Right cardiac atrium (tissue), 5 donors: Measurements from ENCODE around the gene SNRNP25. TPM values are rescaled to one million over a fixed set of nuclear protein-coding genes. Genes with fewer than 3 reads are reported as not detected.
"Not testable (repeated sequence)": the region's sequence is repeated elsewhere in the genome, so short reads cannot be mapped to it uniquely, and the experiment has no call there.

ENCODE experiments used
- ATAC-seq, 2 donors: fragments of 200-7000 bp; cut with Tn5 transposase; one replicate each; pipeline versions ENCODE4 v1.8.0 to v1.9.1; 2020; ENCODE audit warnings: moderate library complexity in 2 of 2, mild to moderate bottlenecking in 1 of 2
- DNase-seq, 3 donors: peaks; one replicate each; pipeline ENCODE4 v3.0.0-alpha.2; 2020
- H3K27ac ChIP-seq: one replicate; pipeline ENCODE4 v1.5.1; 2013; ENCODE audit warnings: mild to moderate bottlenecking, low read length, control low read depth, moderate library complexity
- H3K27me3 ChIP-seq: one replicate; pipeline ENCODE4 v1.6.1; 2013; ENCODE audit not compliant: control insufficient read depth, insufficient read depth
- H3K4me1 ChIP-seq: one replicate; pipeline ENCODE4 v1.6.1; 2013; ENCODE audit warnings: low read length; ENCODE audit not compliant: control insufficient read depth, insufficient read depth
- H3K4me3 ChIP-seq: one replicate; pipeline ENCODE4 v1.5.1; 2013; ENCODE audit warnings: low read length, control low read depth
- H3K9me3 ChIP-seq: one replicate; pipeline ENCODE4 v1.6.1; 2013; ENCODE audit warnings: low read length; ENCODE audit not compliant: control insufficient read depth
- WGBS: extraction: QIAGEN DNeasy Blood & Tissue Kit; methylation state at CpG from one replicate; pipeline ENCODE4 v1.1.7; 2013; 5-methylcytosine and 5-hydroxymethylcytosine counted together
- intact Hi-C, 4 donors: fragments of 100-400 bp; cut with DNase I; formaldehyde crosslinking; loops; one replicate each; pipeline versions ENCODE4 v1.11.0 to v1.14.0; 2022 to 2023
- polyA plus RNA-seq: library from polyadenylated mRNA; stranded (reverse); fragments of 200-250 nt; gene quantifications from one replicate; pipeline ENCODE4 v1.2.3, GENCODE V29; 2013
- total RNA-seq, 4 donors: library from RNA; stranded (reverse); fragmentation: NEBNext Ultra II Directional; extraction: Animal tissue kit (Norgen Biotek cat#: 25700); gene quantifications; one replicate each; pipeline ENCODE4 v1.2.1, GENCODE V29; 2021
- donor health status: healthy with polysubstance abuse.
- donor health status: DM: no; HTN: yes; CAD: no.
- donor health status: DM: no; HTN: no; CAD: no.
- donor health status: DM: no; HTN: yes; CAD: no; lungs with severe emphysema.
- donor health status: DM: yes; HTN: yes; CAD: no.

Gene SNRNP25
- total and polyA plus RNA-seq, 5 donors = 54.8 to 108 (median 64.2) TPM

DNA sequence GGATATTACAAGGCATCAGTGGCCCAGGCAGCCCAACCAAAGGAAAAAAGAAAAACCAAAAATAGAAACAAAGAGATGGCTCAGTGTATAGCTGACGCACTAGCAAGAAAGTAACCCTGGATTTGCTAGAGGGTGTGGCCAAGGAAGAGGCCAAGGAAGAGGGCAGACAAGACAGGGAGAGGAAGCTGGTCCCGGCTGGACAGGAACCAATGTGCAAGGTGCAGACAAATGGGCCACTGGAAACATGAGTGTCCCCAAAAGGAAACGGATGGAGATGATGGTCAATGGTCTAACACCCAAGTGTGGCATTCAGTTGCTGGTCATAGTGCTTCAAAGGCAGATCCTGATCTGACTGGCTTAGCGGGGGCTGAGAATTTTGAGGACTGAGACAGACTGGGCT lies 10.9 kb upstream of the SNRNP25 start:
- Histone ChIP-seq H3K27ac (no peak overlapping the region), H3K4me3 (no peak overlapping the region), H3K27me3 (no peaks in the 10 kb centered on the region), H3K4me1 (no peaks in the 10 kb centered on the region), H3K9me3 (no peaks in the 10 kb centered on the region)
- DNase-seq = no peak
- no peak for ATAC-seq
- 85% methylated on average over 4 of the region's 4 CpGs for whole genome bisulfite sequencing
- intact Hi-C loops = no loop called here

DNA sequence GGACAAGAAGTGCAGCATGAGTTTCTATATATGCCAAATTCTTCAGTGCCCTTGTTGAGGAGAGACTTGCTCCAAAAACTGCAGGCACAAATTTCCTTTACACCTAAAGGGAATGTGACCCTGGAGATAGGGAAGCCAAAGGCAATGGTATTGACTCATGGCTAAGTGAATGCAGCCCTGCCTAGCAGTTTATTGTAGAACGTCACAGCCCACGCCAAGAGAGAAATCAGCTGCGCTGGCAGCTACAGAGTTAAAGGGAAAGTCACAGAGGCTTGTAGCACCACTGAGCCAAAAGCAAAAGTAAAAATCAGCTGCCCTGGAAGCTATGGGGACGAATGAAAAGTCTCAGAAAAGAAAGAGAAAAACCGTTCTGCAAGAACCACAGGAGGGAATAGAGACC lies 10.3 kb upstream of the SNRNP25 start:
- Histone ChIP-seq H3K27me3 (no peaks in the 10 kb centered on the region), H3K9me3 (no peaks in the 10 kb centered on the region), H3K27ac (no peak overlapping the region), H3K4me3 (no peak overlapping the region), H3K4me1 (no peaks in the 10 kb centered on the region)
- intact Hi-C loops = no loop called here
- DNase-seq = no peak
- 77% methylated on average over 5 of the region's 5 CpGs for WGBS
- ATAC-seq = no peak

DNA sequence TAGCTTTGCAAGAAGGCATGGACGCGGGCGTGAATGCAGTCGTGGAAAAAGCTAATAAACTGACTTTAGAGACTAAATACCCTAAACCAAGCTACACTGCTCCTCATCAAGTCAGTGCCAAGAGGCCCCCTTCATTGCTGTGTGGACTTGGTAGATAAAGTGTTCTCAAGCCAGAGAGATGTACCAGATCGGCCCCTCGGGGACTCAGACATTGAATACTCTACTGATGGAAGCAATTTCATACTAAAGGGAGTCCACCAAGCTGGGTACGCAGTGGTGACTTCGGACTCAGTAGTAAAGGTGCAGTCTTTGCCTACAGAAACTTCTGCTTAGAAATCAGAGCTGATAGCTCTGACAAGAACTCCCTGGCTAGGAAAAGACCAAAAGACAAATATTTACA lies 9.0 kb upstream of the SNRNP25 start:
- intact Hi-C loops = no loop called here
- no peaks in the 10 kb centered on the region for H3K27me3 ChIP-seq
- no peak for ATAC-seq

DNA sequence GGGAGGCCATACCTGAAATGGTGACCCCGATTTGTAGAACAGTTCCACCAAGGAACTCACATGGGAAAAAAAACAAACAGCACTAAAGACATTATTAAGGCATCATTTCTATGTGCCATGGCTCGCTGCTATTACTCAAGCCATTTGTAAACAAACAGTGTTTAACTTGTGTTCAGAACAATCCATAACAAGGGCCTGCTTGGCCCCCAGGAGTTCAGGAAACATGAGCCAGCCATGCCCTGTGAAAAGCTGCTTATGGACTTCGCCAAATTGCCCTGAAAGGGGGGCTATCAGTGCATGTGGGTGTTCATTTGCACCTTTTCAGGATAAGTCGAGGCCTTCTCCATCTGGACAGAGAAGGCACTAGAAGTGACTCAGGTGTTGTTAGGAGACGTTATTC lies 8.2 kb upstream of the SNRNP25 start:
- ATAC-seq (no peak), DNase-seq (no peak)
- H3K27ac ChIP-seq = no peak overlapping the region
- no peaks in the 10 kb centered on the region for H3K4me1 ChIP-seq
- intact Hi-C loops = no loop called here
- 94% methylated on average over 5 of the region's 5 CpGs for WGBS
- no peaks in the 10 kb centered on the region for H3K9me3 ChIP-seq
- H3K4me3 ChIP-seq = no peak overlapping the region
- H3K27me3 ChIP-seq = no peaks in the 10 kb centered on the region

More for the DNA sequence above, 9.0 kb upstream of the SNRNP25 start:
- 96% methylated on average over 8 of the region's 8 CpGs for WGBS
- Histone ChIP-seq H3K4me1 (no peaks in the 10 kb centered on the region), H3K4me3 (no peak overlapping the region), H3K9me3 (no peaks in the 10 kb centered on the region), H3K27ac (no peak overlapping the region)
- no peak for DNase-seq

- intact Hi-C loops, H3K4me1 ChIP-seq, ATAC-seq, H3K9me3 ChIP-seq, H3K27ac ChIP-seq, DNase-seq, H3K27me3 ChIP-seq, H3K4me3 ChIP-seq: not testable (repeated sequence)
- WGBS = 97% methylated on average over 7 of the region's 7 CpGs
Measured at GRCh38 chr16:46510-46909, 7.1 kb upstream of the SNRNP25 start.

DNA sequence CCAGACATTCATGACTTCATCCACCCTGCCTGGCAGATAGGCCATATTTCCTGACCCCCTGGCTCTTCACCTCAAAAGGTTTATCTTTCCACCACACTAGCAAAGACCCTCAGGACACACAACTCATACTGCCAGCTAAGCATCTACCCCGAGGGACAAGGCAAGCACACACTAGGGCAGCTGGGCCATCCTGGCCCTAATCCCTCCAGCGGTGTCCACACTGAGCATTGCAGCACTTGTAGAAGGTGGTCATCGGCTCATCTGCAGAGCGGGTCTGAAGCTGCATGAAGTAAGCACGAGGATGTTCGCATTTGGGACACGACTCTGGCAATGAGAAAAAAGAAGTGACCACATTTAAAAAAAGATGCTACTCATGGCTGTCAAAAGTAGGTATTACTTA lies 6.4 kb upstream of the SNRNP25 start:
- Histone ChIP-seq H3K4me1 (no peaks in the 10 kb centered on the region), H3K4me3 (no peak overlapping the region), H3K9me3 (no peaks in the 10 kb centered on the region), H3K27ac (no peak overlapping the region), H3K27me3 (no peaks in the 10 kb centered on the region)
- intact Hi-C loops = no loop called here
- DNase-seq (no peak), ATAC-seq (no peak)
- 94% methylated on average over 7 of the region's 7 CpGs for WGBS

DNA sequence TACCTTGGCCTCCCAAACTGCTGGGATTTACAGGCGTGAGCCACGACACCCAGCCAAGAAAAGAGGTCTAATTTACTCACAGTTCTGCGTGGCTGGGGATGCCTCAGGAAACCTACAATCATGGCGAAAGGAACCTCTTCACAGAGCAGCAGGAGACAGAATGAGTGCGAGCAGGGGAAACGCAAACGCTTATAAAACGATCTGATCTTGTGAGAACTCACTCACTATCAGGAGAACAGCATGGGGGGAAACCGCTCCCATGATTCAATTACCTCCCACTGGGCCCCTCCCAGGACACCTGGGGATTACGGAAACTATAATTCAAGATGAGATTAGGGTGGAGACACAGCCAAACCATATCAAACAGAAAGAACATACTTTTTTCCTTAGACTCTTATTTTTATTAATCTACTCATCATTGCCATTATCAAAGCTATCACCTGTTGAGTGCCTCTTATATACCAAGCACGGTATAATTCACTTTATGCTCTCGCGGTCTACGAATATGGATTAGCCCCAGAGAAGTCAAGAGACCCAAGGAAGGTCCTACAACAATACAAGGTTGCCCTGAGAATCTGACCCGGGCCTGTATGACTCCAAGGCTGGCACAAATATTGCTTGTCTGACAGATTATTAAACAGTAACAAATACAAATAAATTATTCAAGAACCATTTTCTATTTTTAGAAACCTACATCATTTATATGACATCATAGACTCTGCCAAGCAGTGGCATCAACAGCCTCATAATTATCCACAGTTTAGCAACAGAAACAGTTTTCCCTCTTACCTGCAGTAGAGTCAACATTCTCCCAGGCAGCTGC lies 2.6 kb upstream of the SNRNP25 start:
- Histone ChIP-seq H3K4me1 (no peaks in the 10 kb centered on the region), H3K27ac (no peak overlapping the region), H3K4me3 (no peak overlapping the region), H3K27me3 (no peaks in the 10 kb centered on the region), H3K9me3 (no peaks in the 10 kb centered on the region)
- ATAC-seq = no peak
- intact Hi-C loops = no loop called here
- WGBS = 89% methylated on average over 15 of the region's 15 CpGs
- DNase-seq = peak in 1 of 3 donors; percentile 8

DNA sequence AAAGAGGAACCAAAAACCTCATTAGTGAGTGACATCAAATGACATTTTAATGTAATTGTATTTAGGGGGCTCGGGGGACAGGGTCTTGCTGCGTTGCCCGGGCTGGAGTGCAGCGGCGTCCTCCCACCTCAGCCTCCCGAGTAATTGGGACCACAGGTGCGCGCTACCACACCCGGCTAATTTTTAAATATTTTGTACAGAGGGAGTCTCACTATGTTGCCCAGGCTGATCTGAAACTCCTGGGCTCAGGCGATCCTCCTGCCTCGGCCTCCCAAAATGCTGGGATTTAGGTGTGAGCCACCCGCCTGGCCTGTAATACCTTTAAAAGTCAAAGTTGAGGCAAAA lies 581 bp downstream of the SNRNP25 start:
- H3K9me3 ChIP-seq = no peaks in the 10 kb centered on the region
- 56% methylated on average over 12 of the region's 12 CpGs for WGBS
- intact Hi-C loops = no loop called here
- DNase-seq (no peak), ATAC-seq (no peak)
- H3K27ac ChIP-seq = no peak overlapping the region
- peak overlapping the region; percentile 64 for H3K4me3 ChIP-seq
- no peaks in the 10 kb centered on the region for H3K4me1 ChIP-seq
- no peaks in the 10 kb centered on the region for H3K27me3 ChIP-seq

DNA sequence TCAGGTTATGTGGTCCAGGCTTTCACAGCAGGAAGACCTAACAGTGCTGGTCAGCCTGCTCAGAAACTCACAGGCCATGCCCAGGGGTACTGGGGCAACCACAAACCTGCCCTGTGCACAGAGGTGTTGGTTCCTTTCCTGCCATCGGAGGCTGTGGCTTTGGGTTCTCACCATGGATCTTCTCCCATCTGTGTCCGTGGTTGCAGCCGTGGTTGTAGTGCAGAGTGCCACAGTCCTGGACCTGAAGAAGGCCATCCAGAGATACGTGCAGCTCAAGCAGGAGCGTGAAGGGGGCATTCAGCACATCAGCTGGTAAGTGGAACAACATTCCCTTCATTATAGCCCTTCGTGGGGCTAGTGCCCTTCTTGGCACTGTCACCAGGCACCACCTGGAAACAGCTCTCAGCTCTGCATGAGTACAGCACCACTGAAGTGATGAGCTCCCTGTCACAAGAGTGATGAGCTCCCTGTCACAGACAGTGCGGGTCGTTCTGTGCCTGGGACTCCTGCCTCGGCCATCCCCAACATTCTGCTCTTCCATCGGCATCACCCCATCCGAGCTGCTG lies 2.0 kb downstream of the SNRNP25 start:
- Histone ChIP-seq H3K27ac (no peak overlapping the region), H3K9me3 (no peaks in the 10 kb centered on the region), H3K27me3 (no peaks in the 10 kb centered on the region), H3K4me1 (no peaks in the 10 kb centered on the region), H3K4me3 (no peak overlapping the region)
- WGBS = 85% methylated on average over 11 of the region's 11 CpGs
- ATAC-seq (no peak), DNase-seq (no peak)
- intact Hi-C loops = no loop called here

DNA sequence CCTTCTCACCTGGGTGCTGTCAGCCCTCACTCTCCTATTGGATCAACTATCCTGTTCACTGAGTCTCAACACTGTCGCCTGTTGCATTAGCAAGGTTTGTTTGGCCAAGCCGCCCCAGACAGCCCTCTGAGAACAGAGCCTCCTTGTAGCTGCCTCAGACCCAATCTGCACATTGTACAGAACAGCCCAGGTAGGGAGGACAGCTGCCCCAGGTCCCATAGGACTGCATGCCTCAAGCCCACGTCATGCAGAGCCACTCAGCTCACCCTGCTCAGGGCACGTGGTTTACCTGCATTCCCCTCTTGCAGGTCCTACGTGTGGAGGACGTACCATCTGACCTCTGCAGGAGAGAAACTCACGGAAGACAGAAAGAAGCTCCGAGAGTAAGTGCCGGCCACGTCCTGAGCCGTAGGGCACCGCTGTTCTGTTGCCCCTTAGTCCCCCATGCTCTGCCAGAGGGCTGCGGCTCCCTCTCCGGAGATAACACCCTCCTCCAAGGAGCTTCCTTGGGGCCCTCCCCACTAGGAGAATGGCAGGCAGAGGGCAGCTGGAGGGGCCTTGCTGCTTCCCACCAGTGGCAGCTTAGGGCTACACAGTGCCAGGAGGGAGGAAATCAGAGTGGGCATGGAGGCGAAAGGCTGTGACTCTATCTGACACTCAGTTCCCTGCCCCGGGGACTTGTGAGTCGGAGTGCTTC lies 2.8 kb downstream of the SNRNP25 start:
- no peak for ATAC-seq
- 83% methylated on average over 17 of the region's 17 CpGs for WGBS
- Histone ChIP-seq H3K4me1 (no peaks in the 10 kb centered on the region), H3K4me3 (no peak overlapping the region), H3K27ac (no peak overlapping the region), H3K27me3 (no peaks in the 10 kb centered on the region), H3K9me3 (no peaks in the 10 kb centered on the region)
- intact Hi-C loops = no loop called here
- DNase-seq = peak in 1 of 3 donors; percentile 52

- ATAC-seq (no peak), DNase-seq (no peak)
- Histone ChIP-seq H3K27me3 (no peaks in the 10 kb centered on the region), H3K4me1 (no peaks in the 10 kb centered on the region), H3K4me3 (no peak overlapping the region), H3K27ac (no peak overlapping the region), H3K9me3 (no peaks in the 10 kb centered on the region)
- 59% methylated on average over 8 of the region's 8 CpGs for WGBS
- intact Hi-C loops = no loop called here
Measured at GRCh38 chr16:57711-58110, 4.1 kb downstream of the SNRNP25 start.
